ENCODE data around the gene KCTD12.
"Not testable (repeated sequence)": the region's sequence is repeated elsewhere in the genome, so short reads cannot be mapped to it uniquely, and the experiment has no call there.

The KCTD12 gene

DNA sequence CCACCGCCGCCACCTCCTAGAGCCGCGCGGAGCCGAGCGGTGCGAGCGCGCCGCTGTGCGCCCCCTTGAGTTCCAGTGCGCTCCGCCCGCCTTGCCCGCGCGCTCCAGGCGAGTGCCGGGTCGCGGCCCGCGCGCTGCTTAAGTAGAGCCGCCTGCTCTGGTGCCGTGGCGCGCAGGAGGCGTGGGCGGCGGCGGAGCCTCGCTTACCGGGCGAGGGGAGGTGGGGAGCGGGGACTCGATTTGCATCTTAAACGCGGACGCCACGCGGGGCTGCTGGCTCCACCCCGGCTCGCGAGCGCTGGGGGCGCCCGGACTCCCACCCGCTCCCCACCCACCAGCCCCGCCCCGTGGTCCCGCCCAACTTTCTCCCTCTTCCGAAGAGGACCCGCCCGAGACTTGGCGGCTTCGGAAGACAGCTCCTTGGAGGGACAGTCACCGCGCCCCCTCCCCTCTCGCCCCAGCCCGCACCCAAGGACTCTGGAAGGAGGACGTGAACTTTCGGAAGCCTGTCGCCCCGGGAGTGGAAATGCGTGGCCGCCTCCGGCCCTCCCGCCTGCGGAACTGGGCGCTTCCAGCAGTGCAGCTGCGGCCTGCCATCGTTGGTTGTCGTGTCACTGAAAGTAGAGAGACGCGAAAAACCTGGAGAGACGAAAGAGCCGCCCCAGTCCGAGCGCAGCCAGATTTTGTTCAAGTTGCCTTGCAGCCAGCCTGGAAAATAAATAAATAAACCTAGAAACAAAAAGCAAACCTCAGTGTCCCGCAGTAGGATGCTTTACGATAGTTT lies at the start of gene KCTD12:
TSS of gene KCTD12 (minus strand) at position 114 of the 784 bp plus-strand sequence. CDS start 257 bp downstream, outside the sequence.
- DNase-seq (ENCODE audit: low spot score) = no peak

DNA sequence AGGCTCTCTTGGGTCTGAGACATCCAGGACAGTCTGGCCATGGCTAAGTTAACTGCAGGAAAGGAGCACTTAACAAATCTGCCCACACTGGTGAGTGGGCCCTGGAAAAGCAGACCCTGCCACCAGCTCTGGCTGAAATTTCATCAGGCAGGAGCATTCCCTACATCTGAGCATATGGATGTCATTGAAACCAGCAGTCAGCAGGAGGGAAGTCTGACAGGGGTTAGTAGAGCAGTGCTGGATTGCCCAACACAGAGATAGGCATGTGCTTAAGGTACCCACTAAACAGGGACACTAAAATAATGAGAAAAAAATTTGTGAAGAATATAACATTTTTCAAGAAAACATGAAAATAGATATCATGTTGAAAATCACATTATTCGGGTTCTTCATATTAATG lies 48.5 kb upstream of the KCTD12 start:
- no peak for DNase-seq (ENCODE audit: low spot score)

DNA sequence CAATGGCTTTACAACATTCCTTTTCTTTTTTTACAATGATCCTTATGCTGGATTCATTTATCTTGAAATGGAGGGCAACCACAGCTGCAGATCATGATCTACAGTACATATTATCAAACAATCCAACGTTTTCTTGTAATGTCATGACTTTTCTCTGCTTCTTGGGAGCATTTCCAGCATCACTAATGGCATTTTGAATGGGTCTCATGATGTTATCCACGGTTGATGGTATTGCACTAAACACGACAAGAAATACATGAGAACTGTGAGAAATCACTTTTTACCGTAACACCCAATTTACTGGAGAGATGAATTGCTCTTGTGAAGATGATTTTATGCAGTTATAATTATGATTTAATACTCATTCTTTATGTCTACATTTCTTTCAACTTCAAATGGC lies 45.9 kb upstream of the KCTD12 start:
- DNase-seq (ENCODE audit: low spot score) = no peak

DNA sequence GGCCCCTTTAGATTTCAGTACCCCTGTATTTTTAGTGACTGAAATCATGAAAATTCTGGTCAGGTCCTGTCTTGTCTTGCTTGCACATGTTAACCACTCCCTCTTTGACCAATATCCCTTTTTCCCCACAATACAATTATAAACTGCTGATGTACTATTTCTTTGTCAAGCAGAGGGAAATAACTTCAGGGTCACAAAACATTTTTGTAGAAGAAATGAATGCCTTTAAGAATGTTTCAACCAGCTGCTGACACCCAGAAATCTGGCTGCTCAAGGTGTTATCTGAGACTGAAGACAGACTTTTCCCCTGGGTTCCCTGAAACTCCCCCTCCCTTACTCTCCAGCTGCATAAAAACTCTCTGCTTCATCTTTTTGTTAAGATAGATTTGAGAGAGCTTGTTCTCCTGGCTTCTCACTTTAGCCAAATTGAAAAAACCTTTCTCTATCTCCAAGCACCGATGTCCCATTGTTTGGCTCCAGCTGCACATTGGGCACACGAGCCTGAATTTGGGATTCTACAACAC lies 43.7 kb upstream of the KCTD12 start:
- DNase-seq (ENCODE audit: low spot score) = no peak

DNA sequence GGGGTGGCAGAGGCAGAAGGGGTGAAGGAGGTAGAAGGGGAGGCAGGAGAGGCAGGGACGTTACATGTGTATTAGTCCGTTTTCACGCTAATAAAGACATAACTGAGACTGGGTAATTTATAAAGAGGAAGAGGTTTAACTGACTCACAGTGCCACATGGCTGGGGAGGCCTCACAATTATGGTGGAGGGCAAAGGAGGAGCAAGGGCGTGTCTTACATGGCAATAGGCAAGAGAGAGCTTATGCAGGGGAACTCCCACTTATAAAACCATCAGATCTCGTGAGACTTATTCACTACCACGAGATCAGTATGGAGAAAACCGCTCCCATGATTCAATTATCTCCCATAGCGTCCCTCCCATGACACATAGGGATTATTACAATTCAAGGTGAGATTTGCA lies 43.1 kb upstream of the KCTD12 start:
- DNase-seq (ENCODE audit: low spot score) = no peak

DNA sequence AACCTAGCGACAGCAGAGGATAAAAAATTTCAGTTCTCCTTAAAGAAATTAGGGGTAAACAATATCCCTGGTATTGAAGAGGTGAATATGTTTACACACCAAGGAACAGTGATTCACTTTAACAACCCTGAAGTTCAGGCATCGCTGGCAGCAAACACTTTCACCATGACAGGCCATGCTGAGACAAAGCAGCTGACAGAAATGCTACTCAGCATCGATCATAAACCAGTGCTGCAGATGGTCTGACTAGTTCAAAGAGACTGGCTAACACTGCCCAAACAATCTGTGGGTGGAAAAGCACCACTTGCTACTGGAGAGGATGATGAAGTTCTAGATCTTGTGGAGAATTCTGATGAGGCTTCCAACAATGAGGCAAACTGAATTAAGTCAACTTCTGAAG lies 42.3 kb upstream of the KCTD12 start:
- no peak for DNase-seq (ENCODE audit: low spot score)

DNA sequence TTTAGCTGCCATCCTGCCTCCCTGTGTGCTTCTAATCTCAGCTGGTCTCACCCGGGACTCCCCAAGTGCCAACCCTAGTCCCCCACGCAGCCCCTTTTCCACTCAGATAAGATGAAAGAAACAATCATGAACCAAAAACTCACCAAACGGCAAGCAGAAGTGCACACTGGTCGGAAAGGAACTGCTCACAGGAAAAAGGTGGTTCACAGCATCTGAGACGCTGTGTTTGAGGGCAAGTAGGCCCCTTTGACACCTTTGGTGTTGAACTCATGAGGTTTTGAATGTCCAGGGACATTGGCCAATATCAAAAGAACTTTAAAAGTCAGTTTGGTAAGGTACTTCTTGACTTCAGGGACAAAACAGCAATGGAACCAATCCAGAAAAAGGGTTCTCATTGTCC lies 41.8 kb upstream of the KCTD12 start:
- DNase-seq (ENCODE audit: low spot score) = no peak

DNA sequence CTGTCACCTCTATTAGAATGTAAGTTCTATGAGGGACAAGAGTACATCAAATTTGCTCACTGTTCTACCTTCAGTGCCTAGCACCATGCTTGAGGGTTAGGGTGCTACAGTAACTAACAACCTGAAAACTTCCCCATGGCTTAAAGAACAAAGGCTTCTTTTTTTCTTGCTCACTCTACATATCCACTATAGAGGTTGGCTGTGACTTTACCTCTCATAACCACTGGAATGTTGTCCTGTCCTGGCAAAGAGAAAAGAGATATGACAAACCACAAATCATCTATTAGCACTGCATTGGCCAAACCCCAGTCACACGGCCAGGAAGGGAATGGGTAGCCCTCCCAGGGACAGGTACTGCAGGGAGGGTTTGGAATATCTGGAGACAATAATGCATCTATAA lies 38.9 kb upstream of the KCTD12 start:
- no peak for DNase-seq (ENCODE audit: low spot score)

DNA sequence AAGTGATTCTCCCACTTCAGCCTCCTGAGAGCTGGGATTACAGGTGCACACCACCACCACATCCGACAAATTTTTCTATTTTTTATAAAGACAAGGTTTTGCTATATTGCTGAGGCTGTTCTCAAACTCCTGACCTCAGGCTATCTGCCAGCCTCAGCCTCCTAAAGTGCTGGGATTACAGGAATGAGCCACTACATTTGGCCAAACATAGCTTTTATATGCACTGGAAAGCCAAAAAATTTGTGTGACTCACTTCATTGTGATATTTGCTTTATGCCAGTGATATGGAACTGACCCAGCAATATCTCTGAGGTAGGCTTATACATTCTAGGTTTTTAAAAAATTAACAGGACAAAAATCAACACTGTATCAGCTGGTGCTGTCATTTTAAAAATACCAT lies 35.3 kb upstream of the KCTD12 start:
- no peak for DNase-seq (ENCODE audit: low spot score)

DNA sequence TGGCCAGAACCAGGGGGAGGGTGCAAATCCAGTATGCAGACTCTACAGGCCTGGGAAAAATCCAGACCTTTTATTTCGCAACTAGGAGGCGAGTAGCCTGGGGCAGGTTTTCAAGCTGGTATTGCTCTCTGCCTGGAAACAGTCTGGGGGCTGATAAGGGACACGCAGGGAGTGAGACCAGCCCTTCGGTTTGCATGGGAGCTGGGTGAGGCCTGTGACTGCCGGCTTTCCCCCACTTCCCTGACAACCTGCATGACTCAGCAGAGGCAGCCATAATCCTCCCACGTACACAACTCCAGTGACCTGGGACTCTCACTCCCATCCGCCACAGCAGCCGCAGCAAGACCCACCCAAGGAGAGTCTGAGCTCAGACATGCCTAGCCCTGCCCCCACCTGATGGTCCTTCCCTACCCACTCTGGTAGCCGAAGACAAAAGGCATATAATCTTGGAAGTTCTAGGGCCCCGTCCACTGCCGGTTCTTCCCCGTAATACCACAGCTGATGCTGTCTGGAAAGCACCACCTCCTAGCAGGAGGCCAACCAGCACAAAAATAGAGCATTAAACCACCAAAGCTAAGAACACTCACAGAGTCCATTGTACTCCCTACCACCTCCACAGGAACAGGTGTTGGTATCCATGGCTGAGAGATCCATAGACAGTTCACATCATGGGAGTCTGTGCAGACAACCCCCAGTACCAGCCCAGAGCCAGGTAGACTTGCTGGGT lies 31.7 kb upstream of the KCTD12 start:
- DNase-seq (ENCODE audit: low spot score) = not testable (repeated sequence)

DNA sequence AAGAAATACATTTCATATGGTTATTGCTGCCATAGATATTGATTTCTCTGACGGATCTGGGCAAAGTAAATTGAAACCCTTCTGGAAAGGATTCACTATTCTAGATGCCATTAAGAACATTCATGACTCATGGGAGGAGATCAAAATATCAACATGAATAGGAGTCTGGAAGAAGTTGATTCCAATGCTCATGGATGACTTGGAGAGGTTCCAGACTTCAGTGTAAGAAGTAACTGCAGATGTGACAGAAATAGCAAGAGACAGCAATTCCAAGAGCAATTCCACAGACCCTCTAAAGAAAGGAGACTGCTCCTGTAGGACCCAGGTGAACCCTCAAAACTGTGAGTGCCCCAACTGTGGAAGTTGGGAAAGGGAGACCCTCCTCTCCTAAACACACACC lies 30.9 kb upstream of the KCTD12 start:
- DNase-seq (ENCODE audit: low spot score) = no peak

DNA sequence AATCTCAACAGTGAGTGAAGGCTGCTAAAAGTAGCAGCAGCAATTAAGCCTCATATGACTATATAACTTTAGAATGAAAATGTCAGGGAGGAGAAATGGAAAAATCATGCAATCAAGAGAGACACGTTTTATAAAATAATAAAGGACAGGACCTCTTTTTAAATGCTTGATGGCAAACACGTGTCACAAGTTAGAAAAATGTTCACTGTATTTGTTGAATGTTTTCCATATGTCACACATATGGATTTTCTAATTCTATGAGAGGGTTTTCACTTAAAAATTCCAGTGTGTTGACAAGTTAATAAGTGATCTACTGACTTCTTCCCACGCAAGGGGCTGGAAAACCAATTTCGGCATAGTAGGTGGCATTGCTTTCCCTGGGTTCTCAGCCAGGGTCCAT lies 27.7 kb upstream of the KCTD12 start:
- DNase-seq (ENCODE audit: low spot score) = no peak

DNA sequence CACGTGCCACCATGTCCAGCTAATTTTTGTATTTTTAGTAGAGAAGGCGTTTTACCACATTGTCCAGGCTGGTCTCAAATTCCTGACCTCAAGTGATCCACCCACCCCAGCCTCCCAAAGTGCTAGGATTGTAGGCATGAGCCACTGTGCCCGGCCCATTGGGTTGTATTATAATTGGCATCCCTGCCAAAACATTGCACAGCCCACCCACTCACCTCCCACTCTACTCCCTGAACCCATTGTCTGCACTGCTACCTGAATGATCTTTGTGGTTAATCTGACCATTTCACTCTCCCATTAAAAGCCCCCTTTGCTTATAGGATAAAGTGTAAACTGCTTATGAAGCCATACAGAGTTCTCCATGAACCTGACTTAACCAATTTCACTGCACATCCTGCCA lies 26.3 kb upstream of the KCTD12 start:
- DNase-seq (ENCODE audit: low spot score) = no peak

DNA sequence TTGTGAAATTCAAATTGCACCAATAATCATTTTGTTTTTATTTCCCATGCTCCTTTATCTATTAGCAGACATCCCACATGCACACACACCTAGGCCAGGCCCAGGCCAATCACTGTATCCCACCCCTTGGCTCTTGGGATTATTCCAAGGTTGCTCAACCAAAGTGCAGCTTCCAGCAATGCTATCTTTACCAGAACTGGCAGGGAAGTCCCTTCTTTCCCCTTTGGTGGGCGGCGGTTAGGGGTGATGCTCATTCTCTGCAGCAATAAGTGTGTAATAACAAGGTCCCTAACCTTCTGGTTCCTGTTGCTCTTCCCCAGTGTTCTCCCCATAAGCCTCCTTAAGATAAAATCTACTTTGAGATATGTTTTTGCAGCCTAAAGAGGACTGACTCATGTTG lies 18.3 kb upstream of the KCTD12 start:
- DNase-seq (ENCODE audit: low spot score) = no peak

DNA sequence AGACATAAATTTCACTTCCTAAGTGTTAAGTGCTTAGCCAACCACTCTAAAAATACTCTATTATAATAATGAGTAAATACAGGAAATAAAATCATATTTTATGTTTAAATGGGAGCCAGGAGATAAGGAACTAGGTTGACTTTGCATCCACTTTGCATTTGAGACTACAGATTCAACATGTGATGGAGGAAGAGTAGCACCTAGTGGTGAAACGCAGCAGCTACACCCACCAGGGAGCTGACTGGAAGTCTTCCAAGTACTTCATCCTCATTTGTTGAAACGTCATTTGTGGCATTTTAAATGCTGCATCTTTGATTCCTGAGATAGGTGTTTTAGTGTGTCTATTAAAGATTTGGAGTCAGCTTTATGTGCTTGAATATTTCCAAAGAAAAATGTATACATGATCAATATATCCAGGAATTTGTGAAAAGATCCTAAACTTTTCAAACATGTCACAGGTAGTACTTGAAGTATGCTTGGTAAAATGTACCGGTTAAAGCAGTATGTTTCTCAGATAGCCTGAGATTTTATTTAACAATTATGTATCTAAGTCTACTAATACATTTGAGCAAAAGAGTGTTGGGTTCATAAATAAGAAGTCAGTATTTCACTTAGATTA lies 17.4 kb upstream of the KCTD12 start:
- peak; percentile 45 for DNase-seq (ENCODE audit: low spot score)

DNA sequence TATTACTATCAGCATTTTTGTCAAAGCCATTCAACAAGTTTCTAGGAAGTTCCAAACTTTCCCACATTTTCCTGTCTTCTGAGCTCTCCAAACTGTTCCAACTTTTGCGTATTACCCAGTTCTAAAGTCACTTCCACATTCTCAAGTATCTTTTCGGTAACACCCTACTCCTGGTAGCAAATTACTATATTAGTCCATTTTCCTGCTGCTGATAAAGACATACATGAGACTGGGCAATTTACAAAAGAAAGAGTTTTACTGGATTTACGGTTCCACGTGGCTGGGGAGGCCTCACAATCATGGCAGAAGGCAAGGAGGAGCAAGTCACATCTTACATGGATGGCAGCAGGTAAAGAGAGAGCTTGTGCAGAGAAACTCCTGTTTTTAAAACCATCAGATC lies 12.9 kb upstream of the KCTD12 start:
- DNase-seq (ENCODE audit: low spot score) = not testable (repeated sequence)

DNA sequence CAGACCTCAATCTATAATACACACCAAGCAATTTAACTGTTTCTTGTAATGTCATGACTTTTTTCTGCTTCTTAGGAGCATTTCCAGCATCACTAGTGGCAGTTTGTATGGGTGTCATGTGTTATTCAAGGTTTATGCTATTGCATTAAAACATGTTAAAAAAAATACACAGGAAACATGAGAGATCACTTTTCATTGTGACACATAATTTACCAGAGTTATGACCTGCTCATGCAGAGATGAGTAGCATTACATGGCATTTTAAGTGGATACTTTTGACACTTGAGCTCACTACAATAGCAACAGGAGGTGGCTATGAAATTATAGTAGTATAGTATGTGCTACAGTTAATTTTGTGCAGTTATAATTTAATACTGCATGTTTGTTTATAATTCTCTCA lies 11.0 kb upstream of the KCTD12 start:
- DNase-seq (ENCODE audit: low spot score) = not testable (repeated sequence)

DNA sequence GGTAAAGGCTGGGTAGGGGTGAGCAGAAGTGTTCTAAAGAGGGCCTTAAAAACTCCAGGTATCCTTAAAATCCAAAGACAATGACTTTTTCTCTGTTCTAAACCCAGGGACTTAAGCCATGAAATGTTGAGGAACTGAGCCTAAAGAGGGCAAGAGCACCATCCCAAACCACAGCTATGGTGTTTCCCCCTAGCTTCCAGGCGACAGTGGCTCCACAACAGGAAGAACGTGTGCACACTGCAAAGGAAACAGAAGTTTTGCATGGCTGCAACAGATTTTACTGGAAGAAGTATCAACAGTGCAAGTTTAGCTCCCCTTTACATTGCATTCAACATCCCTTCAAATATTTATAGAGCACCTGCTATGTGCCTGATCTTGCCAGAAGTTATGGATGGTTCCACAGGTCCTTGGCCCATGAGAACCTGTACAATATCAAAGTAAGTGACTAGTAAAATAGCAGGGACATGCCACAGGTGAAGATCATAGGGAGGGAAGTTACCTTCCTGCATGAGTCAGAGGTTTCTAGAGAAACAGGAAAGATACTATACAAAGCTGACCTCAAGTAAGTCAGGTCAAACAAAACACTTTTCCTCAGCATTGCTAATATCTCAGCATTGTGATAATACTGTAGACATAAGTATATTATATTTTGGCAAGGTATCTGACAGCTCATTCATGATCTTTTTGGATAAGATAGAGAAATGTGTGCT lies 8.4 kb upstream of the KCTD12 start:
- no peak for DNase-seq (ENCODE audit: low spot score)

DNA sequence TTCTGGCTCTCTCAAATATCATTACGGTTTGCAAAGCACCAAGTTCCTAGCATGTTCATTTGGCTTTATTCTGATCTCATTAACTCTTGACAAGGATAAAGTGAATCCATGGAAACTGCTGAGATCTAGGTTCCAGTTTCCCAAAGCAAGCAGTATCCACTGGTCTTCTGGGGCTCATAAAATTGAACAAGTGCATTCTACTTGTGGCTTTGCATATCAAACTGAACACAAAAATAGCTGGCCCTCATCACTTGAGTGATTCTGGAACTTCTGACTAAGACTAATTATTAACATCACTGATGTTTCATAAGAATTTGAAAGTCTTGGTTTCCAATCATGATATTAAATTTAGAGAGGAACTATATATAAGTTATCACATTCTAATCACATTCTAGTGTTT lies 6.3 kb upstream of the KCTD12 start:
- DNase-seq (ENCODE audit: low spot score) = no peak

DNA sequence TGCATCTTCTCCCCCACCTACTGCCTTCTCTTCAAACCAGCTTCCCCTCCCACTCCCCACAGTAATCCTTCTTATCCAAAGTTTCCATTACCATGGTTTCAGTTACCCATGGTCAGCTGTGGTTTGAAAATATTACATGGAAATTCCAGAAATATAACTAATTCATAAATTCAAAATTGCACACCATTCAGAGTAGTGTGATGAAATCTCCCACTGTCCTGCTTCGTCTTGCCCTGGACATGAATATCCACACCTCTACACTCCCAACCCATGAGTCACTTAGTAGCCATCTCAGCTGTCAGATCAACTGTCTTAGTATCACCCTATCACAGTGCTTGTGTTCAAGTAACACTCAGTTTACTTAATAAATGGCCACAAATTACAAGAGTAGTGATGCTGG lies 3.8 kb upstream of the KCTD12 start:
- no peak for DNase-seq (ENCODE audit: low spot score)

DNA sequence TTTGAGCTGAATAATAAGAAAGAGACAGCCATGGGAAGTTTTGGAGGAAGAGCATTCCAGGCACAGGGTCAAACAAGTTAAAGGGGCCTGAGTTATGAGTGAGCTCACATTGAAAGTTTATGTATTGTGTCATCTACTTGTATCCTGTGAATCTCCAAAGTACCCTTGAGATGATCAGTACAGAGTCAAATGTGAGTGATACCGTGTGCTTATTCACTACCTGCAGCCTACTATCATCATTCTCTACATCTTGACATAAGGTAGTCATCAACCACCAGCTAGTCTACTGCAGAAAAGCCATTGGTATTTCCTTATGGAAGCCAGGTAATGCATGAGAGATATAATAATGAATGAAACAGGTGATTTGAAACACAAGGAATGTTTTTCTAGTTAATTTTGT lies 3.0 kb upstream of the KCTD12 start:
- DNase-seq (ENCODE audit: low spot score) = no peak

DNA sequence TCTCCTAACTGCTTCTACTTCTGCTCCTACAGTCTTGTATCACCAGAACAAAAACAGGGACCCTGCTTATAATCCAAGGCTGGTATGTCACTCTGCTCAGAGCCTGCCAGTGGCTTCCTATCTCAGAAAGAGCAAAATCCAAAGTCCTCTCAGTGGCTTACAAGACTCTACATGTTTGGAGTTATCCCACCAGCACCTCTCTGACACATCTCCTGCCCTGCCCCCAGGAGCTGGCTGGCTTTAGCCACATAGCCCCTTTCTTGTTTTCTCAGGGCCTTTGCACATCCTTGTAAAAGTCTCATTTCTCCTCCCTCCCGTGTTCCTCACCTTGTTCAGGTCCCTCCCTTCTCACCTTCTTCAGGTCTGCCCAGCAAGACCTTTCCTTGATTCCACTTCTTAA lies 2.2 kb upstream of the KCTD12 start:
- no peak for DNase-seq (ENCODE audit: low spot score)
